Germinal center (tissue), 1 donor: ENCODE results near the gene EPB41.

Experiments used
- DNase-seq: peaks from one replicate; pipeline ENCODE4 v3.0.0; 2012; ENCODE audit warnings: mixed read lengths, low spot score

Gene EPB41

DNA sequence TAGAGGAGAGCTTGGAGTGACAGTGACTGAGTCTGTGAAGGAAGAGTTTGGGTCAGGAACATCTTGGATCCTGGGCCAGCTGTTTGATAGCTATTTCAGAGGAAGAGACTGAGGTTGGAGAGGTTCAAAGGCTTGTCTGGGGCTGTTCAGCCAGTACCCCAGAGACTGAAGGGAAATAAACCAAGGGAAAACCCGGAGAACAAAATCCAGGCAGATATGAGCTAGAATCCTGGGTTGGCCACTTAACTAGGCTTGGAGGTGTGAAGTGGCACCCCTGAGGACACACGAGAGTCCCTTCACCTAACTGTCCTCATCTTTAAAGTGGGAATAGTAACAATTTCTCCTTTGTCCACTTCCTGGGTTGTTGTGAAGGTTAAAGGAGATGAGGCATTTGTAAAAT is 23.1 kb upstream of the EPB41 start:
- DNase-seq = no peak

DNA sequence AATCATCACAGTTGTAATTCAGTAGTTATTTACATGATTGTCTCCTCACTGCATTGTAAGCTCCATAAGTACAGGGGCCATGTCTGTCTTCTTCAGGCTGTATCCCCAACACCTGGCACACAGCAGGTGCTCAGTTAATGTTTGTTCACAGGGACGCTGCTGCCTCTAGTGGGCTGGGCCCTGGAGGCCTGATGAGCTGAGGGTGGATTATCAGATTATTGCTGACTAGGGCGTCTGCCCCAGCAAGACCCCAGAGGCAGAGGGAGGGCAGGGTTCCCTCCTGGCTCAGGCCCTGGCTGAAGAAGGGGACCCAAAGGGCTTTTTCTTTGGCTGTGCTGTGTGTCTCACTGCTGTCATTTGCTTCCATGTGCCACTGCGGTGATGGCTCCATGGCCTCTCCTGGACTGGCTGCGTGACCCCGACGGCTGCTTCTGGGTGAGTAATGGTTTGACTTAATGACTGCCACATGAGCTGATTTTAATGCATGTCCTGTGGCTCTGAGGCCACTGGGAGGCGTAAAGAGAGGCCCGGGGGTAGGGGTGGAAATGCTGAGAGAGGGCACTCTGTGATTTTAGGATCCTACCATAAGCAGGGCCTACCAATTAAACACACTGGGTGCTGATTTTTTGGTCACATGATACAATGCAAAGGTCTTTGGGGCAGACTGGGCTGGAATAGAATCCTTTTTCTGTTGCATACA is 20.8 kb upstream of the EPB41 start:
- DNase-seq = peak; percentile 55

DNA sequence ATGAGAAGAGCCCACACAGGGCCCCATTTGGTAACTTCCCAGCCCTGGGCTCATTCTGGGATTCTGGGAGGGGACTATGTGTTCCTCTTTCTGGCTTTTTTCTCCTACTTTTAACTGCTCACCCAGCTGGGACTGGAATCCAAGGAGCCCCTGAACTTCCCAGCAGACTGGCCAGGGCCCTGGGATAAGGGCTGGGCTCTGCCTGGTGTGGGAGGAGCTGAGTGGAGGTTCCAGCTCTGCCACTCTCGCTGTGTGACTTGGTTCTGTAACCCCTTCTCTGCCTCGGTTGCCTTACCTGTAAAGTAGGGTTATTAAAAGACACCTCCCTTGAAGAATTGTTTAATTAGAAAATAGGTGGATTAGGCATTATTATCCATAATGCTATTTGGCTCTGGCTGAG is 19.6 kb upstream of the EPB41 start:
- DNase-seq = no peak

DNA sequence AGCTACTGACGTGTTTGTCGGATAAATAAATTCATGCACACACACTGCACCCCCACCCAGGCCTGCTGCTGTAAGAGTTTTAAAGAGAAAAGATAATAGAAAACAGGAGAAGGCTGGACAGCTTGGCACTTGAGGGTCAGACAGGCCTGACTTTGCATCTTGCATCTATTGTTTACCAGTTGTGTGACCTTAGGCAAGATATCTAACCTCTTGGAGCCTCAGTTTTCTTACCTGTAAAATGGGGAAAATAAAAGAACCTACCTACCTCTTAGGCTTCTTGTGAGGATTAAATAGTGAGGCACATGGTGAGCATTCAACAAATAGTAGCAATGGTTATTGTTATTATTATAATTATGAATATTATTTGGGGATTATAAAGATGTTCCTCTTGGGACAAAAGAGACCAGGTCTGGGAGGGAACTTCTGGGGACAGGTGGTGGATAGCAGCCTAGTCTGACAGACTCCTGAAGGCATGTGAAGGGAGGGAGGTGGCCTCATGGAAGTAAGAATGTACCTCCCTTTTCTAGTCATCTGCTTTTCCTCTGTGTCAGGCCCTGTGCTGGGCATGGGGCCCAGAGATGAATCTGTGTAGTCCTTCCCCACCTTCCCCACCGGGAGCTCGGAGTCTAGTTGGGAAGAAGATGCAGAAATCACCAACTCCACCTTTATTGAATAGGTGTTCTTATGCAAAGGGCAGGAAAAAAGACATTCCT is 18.3 kb upstream of the EPB41 start:
- no peak for DNase-seq

DNA sequence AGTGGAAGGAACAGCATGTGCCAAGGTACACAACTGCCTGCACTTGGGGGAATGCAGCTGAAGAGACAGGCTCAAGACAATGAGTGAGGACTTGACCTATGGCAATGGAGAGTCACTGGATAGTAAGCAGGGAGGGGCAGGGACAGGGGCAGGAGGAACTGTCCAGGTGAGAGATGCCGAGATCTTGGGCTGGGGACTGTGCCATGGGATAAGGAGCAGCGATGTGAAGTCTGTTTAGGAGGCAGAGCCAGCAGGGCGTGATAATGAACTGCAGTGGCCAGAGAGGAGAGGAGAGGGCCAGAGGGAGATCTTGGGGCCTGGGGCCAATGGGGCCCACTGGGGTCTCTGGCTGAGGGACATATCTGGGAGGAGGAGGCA is 17.8 kb upstream of the EPB41 start:
- DNase-seq = no peak

DNA sequence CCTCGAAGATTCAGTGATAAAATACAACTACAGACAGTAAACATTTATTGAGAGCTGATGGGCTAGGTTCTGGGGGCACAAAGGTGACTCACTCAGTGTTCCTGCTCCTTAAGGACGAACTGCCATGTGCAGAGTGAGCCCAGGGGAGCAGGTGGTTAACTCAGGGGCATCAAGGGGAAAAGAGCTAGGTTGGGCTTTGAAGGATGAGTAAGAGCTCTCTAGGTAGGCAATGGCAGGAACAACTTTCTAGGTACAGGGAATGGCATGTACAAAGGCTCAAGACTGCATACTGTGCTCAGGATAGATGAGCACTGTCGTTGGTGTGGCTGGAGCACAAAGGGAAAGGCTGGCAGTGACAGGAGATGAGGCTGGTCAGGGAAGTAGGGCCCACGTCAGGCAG is 16.6 kb upstream of the EPB41 start:
- DNase-seq = no peak

DNA sequence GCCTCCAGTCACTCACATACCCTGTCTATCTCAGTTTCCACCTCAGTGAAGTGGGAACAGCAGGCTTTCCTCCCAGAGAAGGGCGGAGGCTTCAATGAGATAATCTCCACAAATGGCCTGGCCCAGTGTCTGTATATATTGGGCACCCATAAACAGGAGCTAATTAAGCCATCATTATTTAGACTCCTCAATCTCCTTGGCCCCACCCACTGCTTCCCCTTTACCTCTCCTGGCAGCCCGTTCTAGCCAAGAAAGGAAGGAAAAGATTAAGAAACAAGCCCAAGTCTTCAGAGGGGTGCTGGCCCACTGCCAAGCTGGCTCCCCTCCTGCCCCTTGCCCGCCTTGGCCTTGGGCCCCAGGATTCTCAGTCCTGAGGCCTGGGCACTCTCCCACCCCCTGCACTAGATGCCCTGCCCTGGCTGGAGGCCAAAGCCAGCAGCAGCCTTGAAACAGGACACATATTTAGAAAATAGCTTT is 15.9 kb upstream of the EPB41 start:
- no peak for DNase-seq

DNA sequence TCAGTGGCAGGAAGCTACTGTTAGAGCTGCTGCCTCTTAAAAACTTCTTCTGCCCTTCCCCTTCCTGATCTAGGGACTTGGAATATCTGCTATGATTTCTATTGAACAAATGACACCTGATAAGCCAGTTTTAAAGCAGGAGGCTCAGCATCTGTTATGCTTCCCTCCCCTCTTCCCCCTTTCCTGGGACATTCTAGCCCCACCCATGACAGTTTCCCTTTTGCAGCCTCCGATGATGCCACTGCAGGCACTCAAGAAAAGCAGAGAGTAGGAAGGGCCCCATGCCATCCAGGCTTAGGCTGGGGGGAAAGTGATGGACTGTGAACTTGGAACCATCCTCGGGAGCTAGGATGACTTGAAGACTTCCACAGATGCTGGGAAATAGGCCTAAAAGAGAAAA is 15.1 kb upstream of the EPB41 start:
- DNase-seq = no peak

DNA sequence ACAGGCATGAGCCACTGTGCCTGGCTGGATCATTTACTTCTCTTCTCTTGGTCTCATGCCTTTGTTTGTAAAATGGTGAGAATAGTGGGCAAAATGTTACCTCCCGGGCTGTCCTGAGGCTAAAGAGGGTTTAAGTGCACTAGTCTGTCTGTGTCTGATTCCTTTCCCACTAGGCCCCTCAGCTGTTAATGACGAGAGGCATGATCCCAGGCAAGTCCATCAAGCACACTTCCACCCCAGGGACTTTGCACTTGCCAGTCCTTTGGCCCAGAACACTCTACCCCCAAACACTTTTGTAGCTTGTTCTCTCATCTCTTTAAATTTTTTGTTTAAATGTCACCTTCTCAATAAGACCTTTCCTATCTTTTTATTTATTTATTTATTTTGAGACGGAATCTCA is 13.8 kb upstream of the EPB41 start:
- no peak for DNase-seq

DNA sequence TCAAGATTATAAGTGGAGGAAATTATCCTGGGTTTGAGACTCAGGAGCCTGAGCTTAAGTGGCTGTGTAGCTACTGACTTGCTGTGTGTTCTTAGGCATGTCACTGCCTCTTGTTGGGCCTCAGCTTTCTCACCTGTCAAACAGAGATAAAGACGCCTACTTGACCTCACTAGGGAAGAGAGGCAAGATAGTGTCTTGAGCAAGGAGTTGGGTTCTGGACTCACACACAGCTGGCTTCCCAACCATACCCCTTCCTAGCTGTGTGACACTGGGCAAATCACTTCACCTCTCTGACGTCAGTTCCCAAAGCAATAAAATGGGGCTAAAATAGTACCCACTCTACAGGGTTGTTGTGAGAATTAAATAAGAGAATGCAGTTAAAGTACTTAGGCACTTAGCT is 11.6 kb upstream of the EPB41 start:
- no peak for DNase-seq

DNA sequence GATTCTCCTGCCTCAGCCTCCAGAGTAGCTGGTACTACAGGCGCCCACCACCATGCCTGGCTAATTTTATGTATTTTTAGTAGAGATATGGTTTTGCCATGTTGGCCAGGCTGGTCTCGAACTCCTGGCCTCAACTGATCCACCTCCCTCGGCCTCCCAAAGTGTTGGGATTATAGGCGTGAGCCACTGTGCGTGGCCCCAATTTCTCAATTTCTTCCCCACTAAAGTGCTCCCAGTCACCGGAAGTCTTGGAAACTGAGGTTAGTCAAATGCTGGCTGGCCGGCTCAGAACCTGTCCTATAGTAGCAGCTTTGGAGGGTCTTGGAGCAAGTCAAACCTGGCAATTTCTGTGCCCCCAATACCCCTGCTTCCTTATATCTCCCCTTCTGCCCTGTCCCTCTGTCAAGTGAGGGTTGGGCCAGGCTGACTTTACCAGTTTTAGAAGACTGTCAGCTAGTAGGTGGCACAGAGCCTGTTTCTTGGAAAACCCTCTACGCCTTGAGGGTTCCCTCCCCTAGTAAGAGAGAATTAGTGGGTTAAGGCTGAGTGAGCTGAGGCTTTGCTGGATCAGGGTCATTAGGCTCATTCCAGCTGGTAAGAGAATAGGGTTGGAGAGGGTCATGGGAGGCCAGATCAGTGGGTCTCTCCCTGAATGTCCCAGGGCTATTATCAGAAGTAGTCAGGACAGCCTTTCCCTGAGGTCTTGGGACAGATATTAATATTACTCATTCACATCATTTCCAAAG is 8.3 kb upstream of the EPB41 start:
- DNase-seq = no peak

DNA sequence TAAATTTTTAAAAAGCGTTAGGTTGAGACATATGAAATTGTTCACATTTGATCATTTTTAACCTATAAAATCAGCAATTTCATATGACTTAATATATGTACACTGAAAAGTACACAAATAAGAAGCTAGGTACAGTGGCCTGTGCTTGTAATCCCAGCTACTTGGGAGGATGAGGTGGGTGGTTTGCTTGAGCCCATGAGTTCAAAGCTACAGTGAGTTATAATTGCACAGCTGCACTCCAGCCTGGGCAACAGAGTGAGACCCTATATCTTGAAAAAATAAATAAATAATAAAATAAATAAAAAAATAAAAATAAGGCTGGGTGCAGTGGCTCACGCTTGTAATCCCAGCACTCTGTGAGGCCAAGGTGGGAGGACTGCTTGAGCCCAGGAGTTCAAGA is 5.2 kb upstream of the EPB41 start:
- no peak for DNase-seq

DNA sequence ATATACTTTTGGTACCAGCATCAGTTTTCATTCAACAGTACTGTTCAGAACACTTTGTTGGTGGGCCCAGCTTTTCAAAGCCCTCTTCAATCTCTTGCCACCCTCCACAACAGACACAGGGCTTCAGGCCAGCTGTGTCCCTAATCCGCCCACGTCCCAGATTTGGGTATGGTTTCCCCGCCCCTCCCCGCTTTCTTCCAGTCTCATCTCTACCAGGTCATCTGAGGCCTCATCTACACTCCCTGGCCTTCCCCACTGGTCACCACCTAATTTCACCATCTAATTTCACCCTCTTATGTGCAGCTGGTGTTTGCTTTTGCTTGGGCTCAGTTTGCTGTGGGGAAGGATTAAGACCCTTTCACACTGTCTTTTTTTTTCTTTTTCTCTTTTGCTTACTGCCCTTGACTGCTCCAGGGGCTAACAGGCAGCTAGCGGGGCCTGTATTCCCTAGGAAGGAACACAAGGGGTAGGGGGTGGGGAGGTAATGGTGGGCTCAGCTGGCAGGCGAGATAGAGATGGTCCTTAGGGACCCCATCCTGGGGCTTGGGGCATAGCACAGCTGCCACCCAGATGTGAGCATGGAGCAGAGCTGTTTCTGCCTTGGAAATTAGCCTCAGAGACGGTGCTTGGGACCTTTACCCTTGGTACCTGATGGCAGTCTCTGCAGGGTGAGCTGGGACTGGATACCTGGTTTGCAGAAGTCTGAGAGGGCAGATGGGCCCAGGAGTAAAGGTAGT is 3.8 kb upstream of the EPB41 start:
- no peak for DNase-seq

DNA sequence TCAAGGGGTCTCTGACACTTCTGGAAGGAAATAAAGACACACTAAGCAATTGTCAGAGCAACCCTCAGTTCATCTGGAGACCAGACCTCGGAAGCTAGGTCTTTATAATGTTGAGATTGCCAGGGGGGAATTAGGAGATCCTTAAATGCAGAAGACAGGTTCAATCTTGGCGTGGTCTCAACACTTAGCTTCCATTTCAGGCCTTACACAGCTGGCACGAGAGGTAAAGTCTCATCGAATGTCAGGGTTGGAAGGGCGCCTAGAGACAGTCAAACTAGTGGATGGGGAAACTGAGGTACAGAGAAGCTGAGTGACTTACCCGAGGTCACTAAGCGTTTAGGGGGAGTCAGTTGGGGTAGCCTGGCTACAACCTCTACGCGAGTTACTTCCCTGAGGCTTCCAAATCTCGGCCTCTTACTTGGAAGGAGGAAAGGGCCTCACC is 562 bp upstream of the EPB41 start:
- DNase-seq = no peak

DNA sequence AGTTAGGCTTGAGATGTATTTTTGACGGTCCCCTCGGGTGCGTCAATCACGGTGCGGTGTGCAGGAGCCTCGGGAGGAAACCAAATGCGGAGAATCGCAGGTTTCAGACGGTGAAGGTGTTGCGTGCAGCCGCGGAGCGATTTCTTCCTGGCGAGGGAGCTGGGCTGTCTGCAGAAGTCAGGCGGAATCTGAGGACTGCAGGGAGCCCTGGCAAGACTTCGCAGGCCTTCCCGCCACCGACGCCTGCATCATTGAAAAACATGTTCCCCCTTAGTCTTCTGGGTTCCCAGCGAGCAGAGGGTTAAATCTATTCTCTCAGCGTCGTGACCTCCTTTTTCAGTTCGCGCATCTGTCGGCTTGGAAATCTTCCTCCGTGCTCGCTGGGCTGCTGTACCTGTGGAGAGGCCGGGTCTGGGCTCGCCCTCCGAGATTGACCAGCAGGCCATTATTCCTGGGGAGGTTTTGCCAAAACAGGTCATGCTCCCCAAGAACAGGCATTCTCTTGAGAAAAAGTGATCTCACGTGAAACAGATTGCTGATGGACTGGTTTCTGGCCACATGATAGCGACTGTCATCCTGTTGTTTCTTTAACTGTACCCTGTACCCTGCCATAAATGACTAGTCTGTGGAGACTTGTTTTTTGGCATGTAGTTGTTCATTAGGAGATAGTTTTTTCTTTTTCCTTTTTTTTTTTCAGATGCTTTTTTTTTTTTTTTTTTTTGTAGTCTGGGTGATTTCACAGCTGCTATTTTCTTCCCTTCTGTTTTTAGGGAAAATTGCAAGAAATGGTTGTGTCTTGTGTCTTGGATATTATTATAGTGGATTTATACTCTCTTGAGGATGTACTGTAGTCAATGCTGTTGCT is 894 bp downstream of the EPB41 start:
- peak; percentile 5 for DNase-seq

DNA sequence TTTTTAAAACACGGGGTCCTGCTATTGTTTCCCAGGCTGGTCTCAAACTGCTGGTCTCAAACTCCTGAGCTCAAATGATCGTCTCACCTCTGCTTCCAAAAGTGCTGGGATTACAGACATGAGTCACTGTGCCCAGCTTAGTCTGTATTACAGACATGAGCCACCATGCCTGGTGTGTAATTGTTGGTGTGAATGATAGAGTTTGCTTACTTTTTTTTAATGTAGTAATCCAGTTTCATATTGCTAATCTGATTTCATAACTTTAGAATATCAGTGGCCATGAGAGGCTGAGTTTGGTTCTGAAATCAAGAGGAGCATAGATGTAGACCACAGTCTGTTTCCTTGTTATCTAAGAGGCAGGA is 3.4 kb downstream of the EPB41 start:
- no peak for DNase-seq

DNA sequence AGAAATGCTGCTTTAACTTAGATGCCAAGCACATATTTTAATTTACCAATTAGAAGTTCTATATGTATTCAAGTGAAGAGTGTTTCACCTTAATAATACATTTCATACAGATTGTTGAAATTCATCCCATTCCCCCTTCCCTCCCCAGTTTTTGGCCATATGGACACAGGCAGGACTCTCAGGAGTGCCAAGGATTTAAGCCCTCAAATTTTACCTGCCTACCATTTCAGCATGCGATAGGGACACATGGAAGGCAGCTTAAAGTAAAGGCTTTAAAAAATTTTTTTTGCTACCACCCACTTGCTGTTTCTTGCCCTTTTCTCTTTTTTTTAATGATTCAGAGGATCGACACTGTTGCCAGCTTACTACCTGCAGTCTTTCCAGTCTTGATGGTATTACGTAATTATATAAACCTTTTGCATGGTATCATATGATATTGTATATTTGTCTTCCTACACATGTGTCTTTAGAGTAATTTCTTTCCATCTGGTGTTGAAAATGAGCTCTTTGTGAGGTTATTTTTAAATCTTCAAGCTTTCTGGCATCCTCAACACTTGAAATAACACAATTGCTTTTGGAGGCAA is 7.0 kb downstream of the EPB41 start:
- no peak for DNase-seq

DNA sequence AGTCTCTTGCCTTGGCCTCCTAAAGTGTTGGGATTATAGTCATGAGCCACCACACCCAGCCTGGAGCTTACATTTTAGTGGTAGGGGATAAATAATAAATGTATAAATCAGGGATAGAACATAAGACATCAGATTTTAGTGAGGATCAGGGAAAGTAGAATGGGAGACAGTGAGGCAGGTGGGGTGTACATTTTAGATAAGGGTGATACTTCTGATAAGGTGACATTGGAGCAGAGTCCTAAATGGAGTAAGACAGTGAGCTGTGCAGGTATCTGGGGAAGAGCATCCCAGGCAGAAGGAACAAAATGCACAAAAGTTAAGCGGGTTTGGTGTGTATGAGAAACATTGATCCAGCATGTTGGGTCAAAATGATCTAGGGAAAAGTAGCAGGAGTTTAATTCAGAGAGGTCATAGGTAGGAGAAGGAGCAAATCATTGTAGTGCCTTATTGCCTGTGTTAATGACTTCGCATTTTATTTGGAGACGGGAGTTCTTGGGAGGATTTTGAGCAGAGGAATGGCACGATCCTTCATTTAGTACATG is 11.1 kb downstream of the EPB41 start:
- no peak for DNase-seq

DNA sequence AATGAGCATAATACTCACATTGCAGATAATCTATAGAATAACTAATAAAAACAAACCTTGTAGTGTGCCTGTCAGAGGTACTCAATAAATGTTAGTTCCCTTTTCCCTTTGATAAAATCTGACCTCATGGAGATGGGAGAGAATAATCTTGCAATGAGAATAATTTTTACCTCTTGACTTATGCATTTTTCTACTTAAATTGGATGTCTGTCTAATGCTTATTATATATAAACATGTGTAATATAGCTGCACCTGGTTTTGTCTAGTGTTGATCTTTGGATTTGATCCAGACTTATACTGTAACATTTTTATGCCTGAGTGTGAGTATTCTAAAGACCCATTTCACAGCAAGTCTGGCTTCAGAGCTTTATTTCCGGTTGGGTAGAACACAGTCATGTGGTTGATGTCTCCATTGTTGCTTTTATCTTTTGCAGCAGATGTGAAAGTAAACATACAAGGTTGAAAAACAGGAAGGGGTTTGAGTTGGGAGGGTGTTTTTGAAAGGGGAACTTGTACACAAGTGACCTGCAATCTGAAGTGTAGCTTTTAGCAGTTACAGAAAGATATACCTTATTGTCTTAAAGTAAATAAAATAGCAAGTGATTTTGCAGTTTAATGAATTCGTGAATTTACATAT is 12.4 kb downstream of the EPB41 start:
- peak; percentile 66 for DNase-seq

DNA sequence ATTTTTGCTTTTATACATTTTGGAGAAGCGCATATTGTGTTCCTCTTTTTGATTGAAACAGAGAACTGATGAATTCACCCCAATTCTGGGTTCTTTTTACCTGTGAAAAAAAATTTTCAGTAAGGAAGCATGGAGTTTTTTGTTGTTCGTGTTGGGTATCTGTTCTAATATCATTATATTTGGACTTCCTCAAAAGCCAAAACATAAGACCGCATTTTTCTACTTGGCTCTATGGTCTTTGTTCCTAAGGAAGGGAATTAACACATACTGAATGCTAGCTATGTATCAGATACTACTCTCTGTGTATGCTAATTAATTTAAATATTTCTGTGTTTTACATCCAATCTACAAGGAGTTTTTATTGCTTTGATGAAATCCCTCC is 12.9 kb downstream of the EPB41 start:
- no peak for DNase-seq
